OCI-M2 (cell line): Measurements from ENCODE around the gene PCYT2.

Source experiments
- DNase-seq: peaks from one replicate; lab custom pipeline; 2025; ENCODE audit not compliant: unreplicated experiment; lab: John Stamatoyannopoulos, UW

The PCYT2 gene

GRCh38 chr17:81902023-81902652 is 9.1 kb downstream of the PCYT2 start, which contains the start of gene NPB:
Gene NPB, plus strand, starts transcription at chr17:81902238. Its CDS starts 40 bp downstream, at chr17:81902278.
- DNase-seq, result no peak

GRCh38 chr17:81901167-81902022 is 9.8 kb downstream of the PCYT2 start:
- DNase-seq, result no peak

- no peak for DNase-seq
Observed at GRCh38 chr17:81900181-81900820, 10.9 kb downstream of the PCYT2 start.

GRCh38 chr17:81899514-81900166 is 11.6 kb downstream of the PCYT2 start:
- DNase-seq, result no peak

GRCh38 chr17:81898885-81899284 is 12.3 kb downstream of the PCYT2 start:
- DNase-seq, result no peak

GRCh38 chr17:81898029-81898866 is 13.0 kb downstream of the PCYT2 start:
- no peak for DNase-seq

- no peak for DNase-seq
Observed at GRCh38 chr17:81895400-81895799, 15.8 kb downstream of the PCYT2 start.

- DNase-seq, result no peak
Observed at GRCh38 chr17:81891303-81891552, 20.0 kb downstream of the PCYT2 start.

GRCh38 chr17:81890447-81891302 is 20.5 kb downstream of the PCYT2 start:
- no peak for DNase-seq

GRCh38 chr17:81889602-81890001 is 21.6 kb downstream of the PCYT2 start:
- DNase-seq, result no peak

- DNase-seq, result no peak
Observed at GRCh38 chr17:81888988-81889595, 22.1 kb downstream of the PCYT2 start.

GRCh38 chr17:81888105-81888987 is 22.9 kb downstream of the PCYT2 start:
- no peak for DNase-seq

- no peak for DNase-seq
Observed at GRCh38 chr17:81885869-81886548, 25.2 kb downstream of the PCYT2 start.

GRCh38 chr17:81885454-81885853 is 25.7 kb downstream of the PCYT2 start:
- DNase-seq, result no peak

GRCh38 chr17:81884968-81885367 is 26.2 kb downstream of the PCYT2 start:
- DNase-seq, result no peak

GRCh38 chr17:81884520-81884919 is 26.7 kb downstream of the PCYT2 start:
- DNase-seq, result no peak

GRCh38 chr17:81879121-81879520 is 32.1 kb downstream of the PCYT2 start:
- no peak for DNase-seq

GRCh38 chr17:81878294-81878693 is 32.9 kb downstream of the PCYT2 start:
- DNase-seq, result no peak
